K562 (cell line): ENCODE measurements around the gene AEN. TPM values are rescaled to one million over a fixed set of nuclear protein-coding genes. Genes with fewer than 3 reads are reported as not detected.

Experiments used
- EP300 ChIP-seq: IDR thresholded peaks from 2 replicates; pipeline ENCODE4 v1.6.1; 2012; ENCODE audit warnings: low read length, improper control_type of control experiment
- HDAC2 ChIP-seq: fragments of 450-650 bp; IDR thresholded peaks from 2 replicates; pipeline ENCODE4 v1.6.1; 2016; ENCODE audit warnings: mild to moderate bottlenecking
- HLTF ChIP-seq: fragments of 450-650 bp; IDR thresholded peaks from 2 replicates; pipeline ENCODE4 v1.6.1; 2016
- LARP7 ChIP-seq: fragments of 450-650 bp; IDR thresholded peaks from 2 replicates; pipeline ENCODE4 v1.6.1; 2016
- NBN ChIP-seq: fragments of 450-650 bp; IDR thresholded peaks from 2 replicates; pipeline ENCODE4 v1.6.1; 2016; ENCODE audit warnings: low read depth, mild to moderate bottlenecking
- SRF ChIP-seq, 2 experiments: fragments of 250-450, 450-650 bp in 1 of 2; sonication (Bioruptor Pico) in 1 of 2; sonication (generic) in 1 of 2; formaldehyde crosslinking; IDR thresholded peaks; 2 replicates each; pipeline versions ENCODE4 v1.5.0 to v1.5.1; 2020 to 2022; ENCODE audit warnings: mild to moderate bottlenecking in 1 of 2, missing genetic modification reagents in 1 of 2
- TEAD1 ChIP-seq, 2 experiments: fragments of 450-650 bp in 1 of 2; sonication (generic) in 1 of 2; formaldehyde crosslinking; IDR thresholded peaks; 2 replicates each; pipeline versions ENCODE4 v1.4.0 to v1.8.0; 2020 to 2022; ENCODE audit warnings: mild to moderate bottlenecking in 2 of 2, missing genetic modification reagents in 1 of 2
- polyA plus RNA-seq, 8 experiments: library from polyadenylated mRNA; depleted of rRNA in 4 of 8; stranded (reverse) in 5 of 8; unstranded in 3 of 8; fragments of >200 nt; fragmentation: Nextera tagmentation in 2 of 8; fragmentation: Illumina TruSeq in 1 of 8; extraction: Ambion mirVana in 2 of 8; extraction: Trizol in 1 of 8; gene quantifications; 2 replicates each; pipeline versions ENCODE4 v1.2.1 to v1.2.3, GENCODE V29; 2011 to 2014; ENCODE audit warnings: inconsistent platforms in 1 of 8, missing spikeins in 1 of 8
- total RNA-seq, 7 experiments: library from RNA; depleted of rRNA in 6 of 7; stranded (reverse); fragments of >200 nt in 6 of 7; fragmentation: Illumina TruSeq in 2 of 7; extraction: Trizol in 2 of 7; gene quantifications; 2 replicates each; pipeline versions ENCODE4 v1.2.1 to v1.2.3, GENCODE V29; 2011 to 2021; ENCODE audit warnings: low replicate concordance in 1 of 7
- TF ChIP-seq, protein P1 (sequence below): fragments of 250-450 bp; sonication (Bioruptor Pico); IDR thresholded peaks from 2 replicates; pipeline ENCODE4 v1.4.0; 2020; ENCODE audit warnings: mild to moderate bottlenecking, moderate library complexity, borderline replicate concordance
- TF ChIP-seq, protein P2 (sequence below): fragments of 200-800 bp; sonication (Bioruptor generic); IDR thresholded peaks from 2 replicates; pipeline ENCODE4 v1.6.1; 2017; ENCODE audit warnings: missing genetic modification characterization, missing compliant biosample characterization
- TF ChIP-seq, protein P3 (sequence below): fragments of 450-650 bp; IDR thresholded peaks from 2 replicates; pipeline ENCODE4 v1.6.1; 2016; ENCODE audit warnings: low read depth

The AEN gene
- total and polyA plus RNA-seq, 9 of the 15 experiments (the other 6 are each of a cell fraction or from before 2014, with no cell fraction given) = 9.0 to 51.0 (median 32.8) TPM

DNA sequence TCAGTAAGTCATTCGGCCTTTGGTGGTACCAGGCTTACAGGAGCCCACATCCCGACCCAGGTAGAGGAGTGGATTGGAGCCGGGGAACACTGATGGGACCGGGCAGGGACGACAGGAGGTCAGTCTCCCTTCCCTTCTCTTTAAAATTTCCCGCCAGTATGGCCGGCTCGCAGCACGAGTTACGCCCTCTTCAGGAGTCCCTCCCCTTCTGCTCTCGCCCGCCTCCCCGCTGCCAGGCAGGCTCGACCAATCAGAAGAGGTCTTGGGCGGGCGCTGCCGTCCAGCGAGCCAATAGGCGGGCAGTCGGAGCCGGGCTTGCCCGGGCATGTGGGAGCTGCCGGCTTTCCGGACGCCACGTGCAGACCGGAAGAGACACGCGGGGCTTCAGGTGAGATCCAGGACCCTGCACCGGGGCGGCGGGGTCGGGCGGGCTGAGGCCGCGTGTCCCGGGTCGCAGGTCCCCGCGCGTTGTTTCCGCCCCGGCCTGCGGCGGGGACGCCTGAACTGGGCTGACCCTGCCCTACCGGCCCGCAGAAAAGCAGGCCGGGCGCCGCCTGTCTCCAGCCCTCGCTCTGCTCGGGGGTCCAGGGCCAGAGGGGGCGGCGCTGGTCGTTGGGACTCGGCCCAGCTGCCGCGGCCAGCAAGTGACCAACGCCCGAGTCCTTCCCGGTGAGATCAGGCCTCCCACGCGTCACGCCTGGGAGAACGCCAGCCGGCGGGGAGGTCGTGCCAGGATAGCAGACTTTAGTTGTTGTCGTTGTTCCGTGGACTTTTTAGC is at the start of gene AEN (continued):
- TF ChIP-seq, protein P1, sequence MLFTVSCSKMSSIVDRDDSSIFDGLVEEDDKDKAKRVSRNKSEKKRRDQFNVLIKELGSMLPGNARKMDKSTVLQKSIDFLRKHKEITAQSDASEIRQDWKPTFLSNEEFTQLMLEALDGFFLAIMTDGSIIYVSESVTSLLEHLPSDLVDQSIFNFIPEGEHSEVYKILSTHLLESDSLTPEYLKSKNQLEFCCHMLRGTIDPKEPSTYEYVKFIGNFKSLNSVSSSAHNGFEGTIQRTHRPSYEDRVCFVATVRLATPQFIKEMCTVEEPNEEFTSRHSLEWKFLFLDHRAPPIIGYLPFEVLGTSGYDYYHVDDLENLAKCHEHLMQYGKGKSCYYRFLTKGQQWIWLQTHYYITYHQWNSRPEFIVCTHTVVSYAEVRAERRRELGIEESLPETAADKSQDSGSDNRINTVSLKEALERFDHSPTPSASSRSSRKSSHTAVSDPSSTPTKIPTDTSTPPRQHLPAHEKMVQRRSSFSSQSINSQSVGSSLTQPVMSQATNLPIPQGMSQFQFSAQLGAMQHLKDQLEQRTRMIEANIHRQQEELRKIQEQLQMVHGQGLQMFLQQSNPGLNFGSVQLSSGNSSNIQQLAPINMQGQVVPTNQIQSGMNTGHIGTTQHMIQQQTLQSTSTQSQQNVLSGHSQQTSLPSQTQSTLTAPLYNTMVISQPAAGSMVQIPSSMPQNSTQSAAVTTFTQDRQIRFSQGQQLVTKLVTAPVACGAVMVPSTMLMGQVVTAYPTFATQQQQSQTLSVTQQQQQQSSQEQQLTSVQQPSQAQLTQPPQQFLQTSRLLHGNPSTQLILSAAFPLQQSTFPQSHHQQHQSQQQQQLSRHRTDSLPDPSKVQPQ (CRISPR knock-in tag) = no peak; the same call in 1 of the 2 replicates
- TF ChIP-seq HDAC2 (peak; percentile 78; the same call in 1 of the 2 replicates), TEAD1 (CRISPR knock-in tag; IDR thresholded peaks at IDR 0.05) (peak in 1 of 2 experiments; percentile 88; a peak in 1 of 4 replicates), SRF (CRISPR knock-in tag; IDR thresholded peaks at IDR 0.05) (0 out of 4 replicates have a peak, but pooled peaks have one; percentile 20 to 34), NBN (peak; percentile 44; the same call in 1 of the 2 replicates), EP300 (no peak), HLTF (no peak), LARP7 (no peak)
- TF ChIP-seq, protein P2, sequence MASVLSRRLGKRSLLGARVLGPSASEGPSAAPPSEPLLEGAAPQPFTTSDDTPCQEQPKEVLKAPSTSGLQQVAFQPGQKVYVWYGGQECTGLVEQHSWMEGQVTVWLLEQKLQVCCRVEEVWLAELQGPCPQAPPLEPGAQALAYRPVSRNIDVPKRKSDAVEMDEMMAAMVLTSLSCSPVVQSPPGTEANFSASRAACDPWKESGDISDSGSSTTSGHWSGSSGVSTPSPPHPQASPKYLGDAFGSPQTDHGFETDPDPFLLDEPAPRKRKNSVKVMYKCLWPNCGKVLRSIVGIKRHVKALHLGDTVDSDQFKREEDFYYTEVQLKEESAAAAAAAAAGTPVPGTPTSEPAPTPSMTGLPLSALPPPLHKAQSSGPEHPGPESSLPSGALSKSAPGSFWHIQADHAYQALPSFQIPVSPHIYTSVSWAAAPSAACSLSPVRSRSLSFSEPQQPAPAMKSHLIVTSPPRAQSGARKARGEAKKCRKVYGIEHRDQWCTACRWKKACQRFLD = peak; percentile 99
- TF ChIP-seq, protein P3, sequence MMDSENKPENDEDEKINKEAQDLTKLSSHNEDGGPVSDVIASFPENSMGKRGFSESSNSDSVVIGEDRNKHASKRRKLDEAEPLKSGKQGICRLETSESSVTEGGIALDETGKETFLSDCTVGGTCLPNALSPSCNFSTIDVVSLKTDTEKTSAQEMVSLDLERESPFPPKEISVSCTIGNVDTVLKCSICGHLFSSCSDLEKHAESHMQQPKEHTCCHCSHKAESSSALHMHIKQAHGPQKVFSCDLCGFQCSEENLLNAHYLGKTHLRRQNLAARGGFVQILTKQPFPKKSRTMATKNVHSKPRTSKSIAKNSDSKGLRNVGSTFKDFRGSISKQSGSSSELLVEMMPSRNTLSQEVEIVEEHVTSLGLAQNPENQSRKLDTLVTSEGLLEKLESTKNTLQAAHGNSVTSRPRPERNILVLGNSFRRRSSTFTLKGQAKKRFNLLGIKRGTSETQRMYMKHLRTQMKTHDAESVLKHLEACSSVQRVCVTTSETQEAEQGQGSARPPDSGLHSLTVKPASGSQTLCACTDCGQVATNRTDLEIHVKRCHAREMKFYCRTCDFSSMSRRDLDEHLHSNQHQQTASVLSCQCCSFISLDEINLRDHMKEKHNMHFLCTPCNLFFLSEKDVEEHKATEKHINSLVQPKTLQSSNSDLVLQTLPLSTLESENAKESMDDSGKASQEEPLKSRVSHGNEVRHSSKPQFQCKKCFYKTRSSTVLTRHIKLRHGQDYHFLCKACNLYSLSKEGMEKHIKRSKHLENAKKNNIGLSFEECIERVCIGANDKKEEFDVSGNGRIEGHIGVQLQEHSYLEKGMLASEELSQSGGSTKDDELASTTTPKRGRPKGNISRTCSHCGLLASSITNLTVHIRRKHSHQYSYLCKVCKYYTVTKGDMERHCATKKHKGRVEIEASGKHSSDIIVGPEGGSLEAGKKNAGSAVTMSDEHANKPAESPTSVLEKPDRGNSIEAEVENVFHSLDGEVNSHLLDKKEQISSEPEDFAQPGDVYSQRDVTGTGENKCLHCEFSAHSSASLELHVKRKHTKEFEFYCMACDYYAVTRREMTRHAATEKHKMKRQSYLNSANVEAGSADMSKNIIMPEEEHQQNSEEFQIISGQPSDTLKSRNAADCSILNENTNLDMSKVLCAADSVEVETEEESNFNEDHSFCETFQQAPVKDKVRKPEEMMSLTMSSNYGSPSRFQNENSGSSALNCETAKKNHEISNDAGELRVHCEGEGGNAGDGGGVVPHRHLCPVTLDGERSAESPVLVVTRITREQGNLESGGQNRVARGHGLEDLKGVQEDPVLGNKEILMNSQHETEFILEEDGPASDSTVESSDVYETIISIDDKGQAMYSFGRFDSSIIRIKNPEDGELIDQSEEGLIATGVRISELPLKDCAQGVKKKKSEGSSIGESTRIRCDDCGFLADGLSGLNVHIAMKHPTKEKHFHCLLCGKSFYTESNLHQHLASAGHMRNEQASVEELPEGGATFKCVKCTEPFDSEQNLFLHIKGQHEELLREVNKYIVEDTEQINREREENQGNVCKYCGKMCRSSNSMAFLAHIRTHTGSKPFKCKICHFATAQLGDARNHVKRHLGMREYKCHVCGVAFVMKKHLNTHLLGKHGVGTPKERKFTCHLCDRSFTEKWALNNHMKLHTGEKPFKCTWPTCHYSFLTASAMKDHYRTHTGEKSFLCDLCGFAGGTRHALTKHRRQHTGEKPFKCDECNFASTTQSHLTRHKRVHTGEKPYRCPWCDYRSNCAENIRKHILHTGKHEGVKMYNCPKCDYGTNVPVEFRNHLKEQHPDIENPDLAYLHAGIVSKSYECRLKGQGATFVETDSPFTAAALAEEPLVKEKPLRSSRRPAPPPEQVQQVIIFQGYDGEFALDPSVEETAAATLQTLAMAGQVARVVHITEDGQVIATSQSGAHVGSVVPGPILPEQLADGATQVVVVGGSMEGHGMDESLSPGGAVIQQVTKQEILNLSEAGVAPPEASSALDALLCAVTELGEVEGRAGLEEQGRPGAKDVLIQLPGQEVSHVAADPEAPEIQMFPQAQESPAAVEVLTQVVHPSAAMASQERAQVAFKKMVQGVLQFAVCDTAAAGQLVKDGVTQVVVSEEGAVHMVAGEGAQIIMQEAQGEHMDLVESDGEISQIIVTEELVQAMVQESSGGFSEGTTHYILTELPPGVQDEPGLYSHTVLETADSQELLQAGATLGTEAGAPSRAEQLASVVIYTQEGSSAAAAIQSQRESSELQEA = no peak
